HepG2 (cell line): ENCODE data around the gene G6PC3. TPM values are rescaled to one million over a fixed set of nuclear protein-coding genes. Genes with fewer than 3 reads are reported as not detected.

Experiments
- CEBPB ChIP-seq: IDR thresholded peaks from 2 replicates; pipeline ENCODE4 v1.6.1; 2011; ENCODE audit warnings: low read depth, low read length, improper control_type of control experiment, borderline replicate concordance
- FOXO4 ChIP-seq: sonication (generic); formaldehyde crosslinking; conservative IDR thresholded peaks from 2 replicates; pipeline ENCODE4 v1.8.1; 2023; ENCODE audit warnings: missing genetic modification reagents
- HCFC1 ChIP-seq: fragments of 150-350 bp; IDR thresholded peaks from 2 replicates; pipeline ENCODE4 v1.6.1; 2014; ENCODE audit warnings: low read depth, low read length
- JARID2 ChIP-seq: sonication (generic); formaldehyde crosslinking; IDR thresholded peaks from 2 replicates; pipeline ENCODE4 v1.8.1; 2023; ENCODE audit warnings: missing genetic modification reagents, inconsistent platforms; ENCODE audit not compliant: insufficient replicate concordance
- KAT7 ChIP-seq: IDR thresholded peaks from 2 replicates; pipeline ENCODE4 v1.6.1; 2018; ENCODE audit warnings: borderline replicate concordance, missing compliant biosample characterization
- KAT8 ChIP-seq: IDR thresholded peaks from 2 replicates; pipeline ENCODE4 v1.6.1; 2016; ENCODE audit warnings: missing genetic modification reagents, missing compliant biosample characterization
- KDM5A ChIP-seq: fragments of 200-600 bp; sonication (generic); IDR thresholded peaks from 2 replicates; pipeline ENCODE4 v1.7.0; 2018; ENCODE audit warnings: antibody characterized with exemption, mild to moderate bottlenecking, low read length, borderline replicate concordance
- MAFG ChIP-seq: sonication (generic); formaldehyde crosslinking; IDR thresholded peaks from 2 replicates; pipeline ENCODE4 v1.5.1; 2020; ENCODE audit warnings: mild to moderate bottlenecking, missing genetic modification reagents
- MZF1 ChIP-seq: sonication (generic); formaldehyde crosslinking; IDR thresholded peaks from 2 replicates; pipeline ENCODE4 v1.8.1; 2023; ENCODE audit warnings: mild to moderate bottlenecking, missing genetic modification reagents, borderline replicate concordance
- NFKB2 ChIP-seq: sonication (generic); formaldehyde crosslinking; IDR thresholded peaks from 2 replicates; pipeline ENCODE4 v1.4.0; 2020; ENCODE audit warnings: missing genetic modification reagents, borderline replicate concordance
- POLR2A ChIP-seq, 2 experiments: IDR thresholded peaks; 2 replicates each; pipeline ENCODE4 v1.6.1; 2011; ENCODE audit warnings: low read depth in 2 of 2, low read length in 2 of 2, mild to moderate bottlenecking in 1 of 2, moderate library complexity in 1 of 2; ENCODE audit not compliant: insufficient read depth in 1 of 2
- SAFB2 ChIP-seq: sonication (generic); formaldehyde crosslinking; IDR thresholded peaks from 2 replicates; pipeline ENCODE4 v1.5.1; 2020; ENCODE audit warnings: missing genetic modification reagents, low read depth, mild to moderate bottlenecking, borderline replicate concordance
- TFAP4 ChIP-seq: sonication (generic); IDR thresholded peaks from 2 replicates; pipeline ENCODE4 v1.6.1; 2016; ENCODE audit warnings: low read depth, borderline replicate concordance
- THYN1 ChIP-seq: sonication (generic); formaldehyde crosslinking; IDR thresholded peaks from 2 replicates; pipeline ENCODE4 v1.8.1; 2023; ENCODE audit warnings: low read depth, mild to moderate bottlenecking, moderate library complexity, missing genetic modification reagents, borderline replicate concordance
- ZFP1 ChIP-seq: IDR thresholded peaks from 2 replicates; pipeline ENCODE4 v1.6.1; 2016
- ZMYM2 ChIP-seq: sonication (generic); formaldehyde crosslinking; IDR thresholded peaks from 2 replicates; pipeline ENCODE4 v1.8.0; 2022; ENCODE audit warnings: mild to moderate bottlenecking, missing genetic modification reagents
- ZNF12 ChIP-seq: sonication (generic); formaldehyde crosslinking; IDR thresholded peaks from 2 replicates; pipeline ENCODE4 v1.5.0; 2020; ENCODE audit warnings: missing genetic modification reagents
- ZNF136 ChIP-seq: sonication (generic); formaldehyde crosslinking; IDR thresholded peaks from 2 replicates; pipeline ENCODE4 v1.8.1; 2022; ENCODE audit warnings: low read depth, mild to moderate bottlenecking, moderate library complexity, missing genetic modification reagents
- ZNF3 ChIP-seq: IDR thresholded peaks from 2 replicates; pipeline ENCODE4 v1.7.0; 2017; ENCODE audit warnings: inconsistent platforms
- ZNF589 ChIP-seq: sonication (generic); formaldehyde crosslinking; conservative IDR thresholded peaks from 2 replicates; pipeline ENCODE4 v1.8.0; 2022; ENCODE audit warnings: mild to moderate bottlenecking, moderate library complexity, missing genetic modification reagents
- ZNF710 ChIP-seq: sonication (generic); formaldehyde crosslinking; IDR thresholded peaks from 2 replicates; pipeline ENCODE4 v1.5.0; 2020; ENCODE audit warnings: mild to moderate bottlenecking, missing genetic modification reagents, borderline replicate concordance
- ZNF724P ChIP-seq: sonication (generic); formaldehyde crosslinking; IDR thresholded peaks from 2 replicates; pipeline ENCODE4 v1.8.0; 2022; ENCODE audit warnings: missing genetic modification reagents, borderline replicate concordance
- ZNF775 ChIP-seq: sonication (generic); formaldehyde crosslinking; IDR thresholded peaks from 2 replicates; pipeline ENCODE4 v1.4.0; 2020; ENCODE audit warnings: missing genetic modification reagents, mild to moderate bottlenecking, moderate library complexity, borderline replicate concordance
- ZNF792 ChIP-seq: IDR thresholded peaks from 2 replicates; pipeline ENCODE4 v1.6.1; 2016
- ZSCAN9 ChIP-seq: IDR thresholded peaks from 2 replicates; pipeline ENCODE4 v1.6.1; 2016; ENCODE audit warnings: borderline replicate concordance
- polyA plus RNA-seq, 8 experiments: library from polyadenylated mRNA; depleted of rRNA in 3 of 8; stranded (reverse) in 7 of 8; unstranded in 1 of 8; fragments of >200 nt; fragmentation: Illumina TruSeq in 4 of 8; extraction: Trizol in 4 of 8; gene quantifications; 2 replicates each; pipeline versions ENCODE4 v1.2.1 to v1.2.3, GENCODE V29; 2011 to 2016; ENCODE audit warnings: low read depth in 4 of 8, missing spikeins in 1 of 8, mixed read lengths in 1 of 8; ENCODE audit not compliant: insufficient read depth in 1 of 8
- total RNA-seq, 5 experiments: library from RNA; depleted of rRNA; stranded (reverse); fragments of >200 nt; fragmentation: Illumina TruSeq; extraction: Trizol; gene quantifications; 2 replicates each; pipeline ENCODE4 v1.2.3, GENCODE V29; 2016; ENCODE audit warnings: low read depth in 1 of 5
- TF ChIP-seq, protein P1 (sequence below): IDR thresholded peaks from 2 replicates; pipeline ENCODE4 v1.6.1; 2016; ENCODE audit warnings: low read depth, control low read depth

Gene G6PC3
- total and polyA plus RNA-seq, 2 of the 13 experiments (the other 11 are each of a cell fraction or from before 2014, with no cell fraction given) = 38.5 to 75.8 TPM

DNA sequence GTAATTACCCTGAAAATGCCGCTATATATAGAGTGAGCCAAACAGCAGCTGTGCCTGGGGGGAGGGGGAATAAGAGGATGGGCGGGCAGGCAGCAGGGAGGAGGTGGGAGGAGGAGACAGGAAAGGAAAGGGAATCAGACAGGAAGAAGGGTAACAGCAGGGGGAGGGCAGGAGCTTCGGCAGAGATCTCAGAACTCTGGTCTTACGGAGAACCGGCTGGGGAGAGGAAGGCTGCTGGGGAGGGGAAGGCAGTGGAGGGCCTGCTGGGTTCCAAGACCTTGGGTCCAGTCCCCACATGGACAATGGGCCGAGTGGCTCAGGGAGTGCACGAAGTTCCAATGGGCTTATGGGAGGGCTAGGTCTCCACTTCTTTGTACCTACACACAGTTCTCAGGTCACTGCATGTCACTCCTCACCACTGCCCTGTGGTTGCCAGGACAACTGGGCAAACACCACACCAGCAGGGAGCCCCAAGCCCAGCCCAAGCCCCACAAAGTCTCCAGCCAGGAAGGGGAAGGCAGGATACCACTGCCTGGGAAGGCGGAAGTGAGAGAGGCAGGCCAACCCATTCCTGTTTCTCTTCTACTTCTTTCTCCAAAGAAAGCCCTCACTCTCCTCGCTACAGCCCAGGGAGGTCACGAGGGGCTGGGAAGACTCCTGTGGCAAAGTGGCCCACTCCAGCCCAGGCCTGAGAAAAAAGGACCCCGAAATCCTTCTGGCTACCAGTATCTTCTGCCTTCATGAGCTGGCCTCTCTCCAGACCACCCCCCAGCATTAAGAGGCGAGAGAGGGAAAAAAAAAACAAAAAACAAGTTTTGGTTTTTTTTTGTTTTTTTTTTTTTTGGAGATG is 25.3 kb downstream of the G6PC3 start (continued):
- TF ChIP-seq SAFB2 (peak; percentile 68; the same call in 1 of the 2 replicates), ZFP1 (CRISPR knock-in tag) (0 out of 2 replicates have a peak, but pooled peaks have one; percentile 17), ZNF710 (peak; percentile 34; the same call in 1 of the 2 replicates), TFAP4 (peak; percentile 67; the same call in 1 of the 2 replicates), HCFC1 (0 out of 2 replicates have a peak, but pooled peaks have one; percentile 13), ZMYM2 (CRISPR knock-in tag) (no peak), MZF1 (CRISPR knock-in tag) (peak; percentile 64; the same call in 1 of the 2 replicates), POLR2A (IDR thresholded peaks at IDR 0.05; ENCODE audit: insufficient read depth in 1 of 2, low read depth in 2 of 2, low read length in 2 of 2) (peak; percentile 74 to 89), ZNF136 (CRISPR knock-in tag) (no peak), ZNF775 (no peak), ZNF792 (CRISPR knock-in tag) (no peak; the same call in 1 of the 2 replicates), MAFG (CRISPR knock-in tag) (no peak), JARID2 (no peak), KAT7 (no peak), ZNF3 (CRISPR knock-in tag) (no peak), THYN1 (CRISPR knock-in tag) (no peak), ZNF12 (peak; percentile 37; the same call in 1 of the 2 replicates), ZSCAN9 (CRISPR knock-in tag) (no peak), FOXO4 (CRISPR knock-in tag) (no peak), NFKB2 (peak; percentile 78; the same call in 1 of the 2 replicates), KAT8 (CRISPR knock-in tag) (peak; percentile 61), KDM5A (no peak), CEBPB (no peak), ZNF589 (CRISPR knock-in tag) (no peak), ZNF724P (CRISPR knock-in tag) (no peak)
- TF ChIP-seq, protein P1, sequence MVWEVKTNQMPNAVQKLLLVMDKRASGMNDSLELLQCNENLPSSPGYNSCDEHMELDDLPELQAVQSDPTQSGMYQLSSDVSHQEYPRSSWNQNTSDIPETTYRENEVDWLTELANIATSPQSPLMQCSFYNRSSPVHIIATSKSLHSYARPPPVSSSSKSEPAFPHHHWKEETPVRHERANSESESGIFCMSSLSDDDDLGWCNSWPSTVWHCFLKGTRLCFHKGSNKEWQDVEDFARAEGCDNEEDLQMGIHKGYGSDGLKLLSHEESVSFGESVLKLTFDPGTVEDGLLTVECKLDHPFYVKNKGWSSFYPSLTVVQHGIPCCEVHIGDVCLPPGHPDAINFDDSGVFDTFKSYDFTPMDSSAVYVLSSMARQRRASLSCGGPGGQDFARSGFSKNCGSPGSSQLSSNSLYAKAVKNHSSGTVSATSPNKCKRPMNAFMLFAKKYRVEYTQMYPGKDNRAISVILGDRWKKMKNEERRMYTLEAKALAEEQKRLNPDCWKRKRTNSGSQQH (CRISPR knock-in tag) = no peak
